ENCODE measurements around the gene DPH6.

Gene DPH6

GRCh38 chr15:35540885-35541284, 5.1 kb downstream of the DPH6 start:
- DNase-seq (ENCODE audit: low spot score), result no peak

GRCh38 chr15:35540021-35540420, 5.9 kb downstream of the DPH6 start:
- no peak for DNase-seq (ENCODE audit: low spot score)

GRCh38 chr15:35535365-35535916, 10.5 kb downstream of the DPH6 start:
- DNase-seq (ENCODE audit: low spot score), result no peak

- no peak for DNase-seq (ENCODE audit: low spot score)
Measured at GRCh38 chr15:35533130-35534110, 12.5 kb downstream of the DPH6 start.

GRCh38 chr15:35530698-35531097, 15.3 kb downstream of the DPH6 start:
- no peak for DNase-seq (ENCODE audit: low spot score)

- no peak for DNase-seq (ENCODE audit: low spot score)
Measured at GRCh38 chr15:35529784-35530183, 16.2 kb downstream of the DPH6 start.

GRCh38 chr15:35522061-35522460, 23.9 kb downstream of the DPH6 start:
- DNase-seq (ENCODE audit: low spot score), result no peak

- DNase-seq (ENCODE audit: low spot score), result peak; percentile 78
Measured at GRCh38 chr15:35519541-35520149, 26.3 kb downstream of the DPH6 start.

GRCh38 chr15:35519052-35519451, 26.9 kb downstream of the DPH6 start:
- DNase-seq (ENCODE audit: low spot score), result no peak

- DNase-seq (ENCODE audit: low spot score), result no peak
Measured at GRCh38 chr15:35514759-35515158, 31.2 kb downstream of the DPH6 start.

- DNase-seq (ENCODE audit: low spot score), result no peak
Measured at GRCh38 chr15:35507932-35508638, 37.9 kb downstream of the DPH6 start.

GRCh38 chr15:35506272-35506870, 39.6 kb downstream of the DPH6 start:
- peak; percentile 18 for DNase-seq (ENCODE audit: low spot score)

GRCh38 chr15:35505809-35506208, 40.2 kb downstream of the DPH6 start:
- no peak for DNase-seq (ENCODE audit: low spot score)

GRCh38 chr15:35505141-35505540, 40.8 kb downstream of the DPH6 start:
- DNase-seq (ENCODE audit: low spot score), result no peak

- no peak for DNase-seq (ENCODE audit: low spot score)
Measured at GRCh38 chr15:35499723-35500122, 46.2 kb downstream of the DPH6 start.

GRCh38 chr15:35496585-35496984, 49.4 kb downstream of the DPH6 start:
- no peak for DNase-seq (ENCODE audit: low spot score)

GRCh38 chr15:35495080-35495479, 50.9 kb downstream of the DPH6 start:
- no peak for DNase-seq (ENCODE audit: low spot score)

- no peak for DNase-seq (ENCODE audit: low spot score)
Measured at GRCh38 chr15:35491999-35492398, 54.0 kb downstream of the DPH6 start.

GRCh38 chr15:35491173-35491572, 54.8 kb downstream of the DPH6 start:
- DNase-seq (ENCODE audit: low spot score), result no peak

- no peak for DNase-seq (ENCODE audit: low spot score)
Measured at GRCh38 chr15:35490511-35490910, 55.5 kb downstream of the DPH6 start.

- no peak for DNase-seq (ENCODE audit: low spot score)
Measured at GRCh38 chr15:35487417-35487816, 58.5 kb downstream of the DPH6 start.

- no peak for DNase-seq (ENCODE audit: low spot score)
Measured at GRCh38 chr15:35486296-35486695, 59.7 kb downstream of the DPH6 start.

Measured in pons (tissue), 1 donor.